Heart right ventricle (tissue), 16 donors: ENCODE measurements around the gene SORCS3. TPM values are rescaled to one million over a fixed set of nuclear protein-coding genes. Genes with fewer than 3 reads are reported as not detected.

Experiments
- ATAC-seq, 8 donors: fragments of 200-7000 bp; cut with Tn5 transposase; one replicate each; pipeline ENCODE4 v1.9.1; 2020; ENCODE audit warnings: mild to moderate bottlenecking in 8 of 8, moderate library complexity in 8 of 8, moderate number of reproducible peaks in 1 of 8
- DNase-seq, 2 donors: peaks; one replicate each; pipeline ENCODE4 v3.0.0-alpha.2; 2020
- H3K27ac ChIP-seq, 10 donors: fragments of 200-600 bp; sonication (generic) in 2 of 10; one replicate each; pipeline versions ENCODE4 v1.5.0 to v1.8.0; 2020 to 2022; ENCODE audit warnings: mild to moderate bottlenecking in 3 of 10
- H3K27me3 ChIP-seq, 7 donors: fragments of 200-600 bp; one replicate each; pipeline ENCODE4 v1.8.0; 2021 to 2022; ENCODE audit warnings: mild to moderate bottlenecking in 2 of 7
- H3K36me3 ChIP-seq, 9 donors: fragments of 200-600 bp; sonication (generic) in 1 of 9; one replicate each; pipeline versions ENCODE4 v1.5.0 to v1.8.0; 2020 to 2022; ENCODE audit warnings: mild to moderate bottlenecking in 2 of 9
- H3K4me1 ChIP-seq, 9 donors: fragments of 200-600 bp; sonication (generic) in 1 of 9; one replicate each; pipeline versions ENCODE4 v1.5.0 to v1.8.0; 2020 to 2022; ENCODE audit warnings: mild to moderate bottlenecking in 4 of 9
- H3K4me3 ChIP-seq, 10 donors: fragments of 200-600 bp; sonication (generic) in 2 of 10; one replicate each; pipeline versions ENCODE4 v1.5.0 to v1.8.0; 2020 to 2022; ENCODE audit warnings: mild to moderate bottlenecking in 7 of 10, moderate library complexity in 2 of 10
- H3K9me3 ChIP-seq, 11 donors: fragments of 200-600 bp in 10 of 11; sonication (generic) in 2 of 11; one replicate each; pipeline versions ENCODE4 v1.5.0 to v1.8.0; 2013 to 2022; ENCODE audit warnings: mild to moderate bottlenecking in 2 of 11, control low read depth in 1 of 11, moderate library complexity in 1 of 11
- WGBS, 2 donors: extraction: QIAGEN DNeasy Blood & Tissue Kit; methylation state at CpG; one replicate each; pipeline ENCODE4 v1.1.7; 2013; ENCODE audit warnings: inconsistent platforms in 1 of 2; 5-methylcytosine and 5-hydroxymethylcytosine counted together
- intact Hi-C, 10 donors: fragments of 100-400 bp; cut with DNase I; formaldehyde crosslinking; loops; one replicate each; pipeline versions ENCODE4 v1.11.1 to v1.14.2; 2022
- polyA plus RNA-seq, 2 donors: library from polyadenylated mRNA; stranded (reverse); fragments of 200-250 nt; gene quantifications; one replicate each; pipeline ENCODE4 v1.2.3, GENCODE V29; 2013
- total RNA-seq, 10 donors: library from RNA; stranded (reverse); fragmentation: NEBNext Ultra II Directional in 3 of 10; extraction: Animal tissue kit (Norgen Biotek cat#: 25700) in 3 of 10; gene quantifications; one replicate each; pipeline versions ENCODE4 v1.2.1 to v1.2.4, GENCODE V29; 2021 to 2023
- TF ChIP-seq, protein P1 (sequence below), 9 donors: fragments of 200-600 bp; sonication (generic) in 2 of 9; IDR thresholded peaks; one replicate each; pipeline versions ENCODE4 v1.5.0 to v1.8.0; 2021 to 2022; ENCODE audit warnings: antibody characterized with exemption in 9 of 9, mild to moderate bottlenecking in 5 of 9, moderate library complexity in 1 of 9
- donor health status: Arrhythmogenic right ventricular cardiomyopathy.
- donor health status: ischemic (EF 13 %, LVEDD 7.1; RV severe dilation, severe dysfunction).
- donor health status: healthy with polysubstance abuse.
- donor health status: DM: no; HTN: yes; CAD: no.
- donor health status: DM: no; HTN: no; CAD: no.
- donor health status: ischemic (EF 25% LVEDD 6.9; RV normal size, moderate dysfunction).
- donor health status: ischemic (EF 25% LVEDD 5.7; RV mildly dilated, moderate dysfunction).
- donor health status: healthy.
- donor health status: DM: yes; HTN: yes; CAD: no.
- donor health status: Ischemic cardiomyopathy.
- donor health status: ischemic (EF 35%, LVEDD 5.7; RV mildly dilated, moderate dysfunction).
- donor health status: nonischemic (EF 11% LVEDD 7.7; RV severe dilation, severe dysfunction).
- donor health status: DM: yes; HTN: yes; CAD: no.
- donor health status: PGD.
- donor health status: ischemic (EF 29% LVEDD 5.4; RV normal size, mild dysfunction).
- donor health status: nonischemic (EF 23%, LVEDD 6.1; RV moderate dilation, normal function).

SORCS3 gene
- total and polyA plus RNA-seq, 12 donors: 0.01 to 0.09 (median 0.05) TPM; not detected in 4

DNA sequence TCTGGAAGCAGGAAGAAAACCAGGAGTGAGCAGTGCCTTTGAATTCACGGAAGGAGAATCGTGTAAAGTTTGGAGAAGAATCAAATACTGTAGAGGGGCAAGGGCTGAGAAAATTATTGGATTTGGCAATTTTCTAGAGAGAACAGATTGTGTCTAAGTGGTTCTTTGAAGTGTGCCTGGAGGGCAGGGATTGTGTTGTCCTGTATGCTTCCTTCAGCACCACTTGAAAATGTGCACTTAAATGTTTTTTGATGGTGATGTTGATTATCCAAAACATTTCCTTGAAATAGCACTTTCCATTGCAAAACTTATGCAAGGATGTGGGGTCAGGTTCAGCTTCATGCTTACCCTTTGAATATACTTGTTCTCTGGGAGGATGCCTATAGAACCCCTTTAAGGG lies 360.2 kb downstream of the SORCS3 start:
- H3K27me3 ChIP-seq: peaks cover 0 to 3% (median 0%) of the 10 kb centered on the region in 7 donors
- no peak overlapping the region for H3K4me3 ChIP-seq
- no peaks in the 10 kb centered on the region for H3K4me1 ChIP-seq
- H3K27ac ChIP-seq: no peak overlapping the region
- ATAC-seq (no peak), DNase-seq (no peak)
- no peaks in the 10 kb centered on the region for H3K9me3 ChIP-seq
- H3K36me3 ChIP-seq: no peaks in the 10 kb centered on the region
- intact Hi-C loops: no loop called here
- TF ChIP-seq, protein P1, sequence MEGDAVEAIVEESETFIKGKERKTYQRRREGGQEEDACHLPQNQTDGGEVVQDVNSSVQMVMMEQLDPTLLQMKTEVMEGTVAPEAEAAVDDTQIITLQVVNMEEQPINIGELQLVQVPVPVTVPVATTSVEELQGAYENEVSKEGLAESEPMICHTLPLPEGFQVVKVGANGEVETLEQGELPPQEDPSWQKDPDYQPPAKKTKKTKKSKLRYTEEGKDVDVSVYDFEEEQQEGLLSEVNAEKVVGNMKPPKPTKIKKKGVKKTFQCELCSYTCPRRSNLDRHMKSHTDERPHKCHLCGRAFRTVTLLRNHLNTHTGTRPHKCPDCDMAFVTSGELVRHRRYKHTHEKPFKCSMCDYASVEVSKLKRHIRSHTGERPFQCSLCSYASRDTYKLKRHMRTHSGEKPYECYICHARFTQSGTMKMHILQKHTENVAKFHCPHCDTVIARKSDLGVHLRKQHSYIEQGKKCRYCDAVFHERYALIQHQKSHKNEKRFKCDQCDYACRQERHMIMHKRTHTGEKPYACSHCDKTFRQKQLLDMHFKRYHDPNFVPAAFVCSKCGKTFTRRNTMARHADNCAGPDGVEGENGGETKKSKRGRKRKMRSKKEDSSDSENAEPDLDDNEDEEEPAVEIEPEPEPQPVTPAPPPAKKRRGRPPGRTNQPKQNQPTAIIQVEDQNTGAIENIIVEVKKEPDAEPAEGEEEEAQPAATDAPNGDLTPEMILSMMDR (IDR thresholded peaks at IDR 0.05): no peak
- 83 to 90% methylated on average over 2 of the region's 2 CpGs for WGBS, 2 donors

DNA sequence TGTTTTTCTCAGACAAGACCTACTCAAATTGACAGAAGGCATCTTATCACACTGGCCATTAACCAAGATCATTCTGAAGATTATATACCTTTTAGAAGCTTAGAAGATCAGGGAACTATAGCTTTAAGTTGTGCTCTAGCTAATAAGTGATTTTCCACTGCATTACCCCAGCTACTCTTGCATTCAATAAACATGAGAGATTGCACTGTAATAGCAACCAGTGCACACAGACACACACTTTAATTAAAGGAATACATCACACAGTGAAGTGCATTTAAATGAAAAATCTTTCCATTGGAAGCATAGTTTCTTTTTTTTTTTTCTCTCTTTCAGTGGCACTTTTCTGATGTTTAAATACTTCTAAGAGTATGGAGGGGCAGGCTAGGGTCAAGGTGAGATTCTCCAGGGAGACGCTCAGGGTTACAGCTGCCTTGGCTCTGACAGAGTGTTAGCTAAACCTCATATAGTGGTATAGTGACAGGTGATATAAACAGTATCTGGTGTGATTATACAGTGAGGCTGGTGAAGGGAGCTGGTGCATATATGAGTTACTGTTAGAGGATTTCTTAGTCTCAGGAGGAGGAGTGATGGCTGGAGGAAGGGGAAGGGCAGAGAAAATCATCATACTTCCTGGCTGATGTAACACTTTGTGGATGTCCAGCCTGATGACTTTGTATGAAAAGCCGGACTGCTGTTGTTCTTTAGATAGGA lies 369.5 kb downstream of the SORCS3 start:
- H3K27me3 ChIP-seq: no peaks in the 10 kb centered on the region
- no peak overlapping the region for H3K27ac ChIP-seq
- H3K36me3 ChIP-seq: no peaks in the 10 kb centered on the region
- intact Hi-C loops: no loop called here
- WGBS, 2 donors: 50 to 66% methylated on average over 2 of the region's 2 CpGs
- DNase-seq (no peak), ATAC-seq (no peak)
- no peak overlapping the region for H3K4me3 ChIP-seq
- TF ChIP-seq, protein P1 (IDR thresholded peaks at IDR 0.05): no peak
- H3K9me3 ChIP-seq: peaks cover 0 to 4% (median 0%) of the 10 kb centered on the region in 11 donors
- no peaks in the 10 kb centered on the region for H3K4me1 ChIP-seq

DNA sequence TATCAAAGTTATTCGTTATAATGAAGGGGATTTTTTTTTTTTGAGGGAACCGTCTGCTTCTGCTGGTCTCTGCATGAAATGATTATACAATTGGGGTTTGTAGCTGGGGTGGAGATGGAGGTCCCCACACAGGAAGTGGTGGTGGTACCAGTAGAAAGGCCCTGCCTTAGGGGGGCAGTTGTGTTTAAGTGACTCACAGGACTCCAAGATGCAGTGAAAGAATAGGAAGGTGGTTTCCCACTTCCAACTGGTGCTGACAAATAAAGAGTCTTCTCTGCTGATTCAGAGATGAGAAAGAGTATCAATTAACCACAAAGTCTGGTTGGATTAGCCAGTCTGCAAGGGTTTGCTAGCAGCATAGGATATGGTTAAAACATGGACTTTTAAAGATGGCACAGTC lies 376.0 kb downstream of the SORCS3 start:
- Histone ChIP-seq H3K36me3 (no peaks in the 10 kb centered on the region), H3K9me3 (peaks cover 0 to 4% (median 0%) of the 10 kb centered on the region in 11 donors), H3K4me1 (no peaks in the 10 kb centered on the region), H3K27me3 (no peaks in the 10 kb centered on the region), H3K27ac (no peak overlapping the region), H3K4me3 (no peak overlapping the region)
- TF ChIP-seq, protein P1 (IDR thresholded peaks at IDR 0.05): no peak
- DNase-seq: no peak
- 71 to 86% methylated on average over 2 of the region's 2 CpGs for WGBS, 2 donors
- intact Hi-C loops: no loop called here
- ATAC-seq: no peak

DNA sequence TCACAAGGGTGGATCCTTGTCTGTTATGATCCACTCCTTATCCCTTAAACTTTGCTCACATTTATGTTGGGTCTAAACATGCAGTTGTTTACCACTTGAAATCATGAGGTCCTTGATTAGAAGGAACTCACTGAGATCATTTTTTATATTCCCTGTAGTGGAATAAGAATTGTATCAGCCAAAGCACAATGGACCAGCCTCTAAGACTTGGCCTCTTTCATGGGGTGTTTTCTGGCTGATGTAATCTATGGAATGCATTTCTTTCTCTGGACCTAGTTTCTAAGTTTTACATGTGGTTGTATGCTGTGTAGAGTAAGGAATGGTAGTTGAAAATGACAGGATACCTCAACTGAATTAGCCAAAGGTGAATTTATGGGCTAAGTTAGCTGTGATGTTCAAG lies 376.6 kb downstream of the SORCS3 start:
- Histone ChIP-seq H3K27ac (no peak overlapping the region), H3K27me3 (no peaks in the 10 kb centered on the region), H3K36me3 (no peaks in the 10 kb centered on the region), H3K9me3 (peaks cover 0 to 4% (median 0%) of the 10 kb centered on the region in 11 donors), H3K4me1 (no peaks in the 10 kb centered on the region), H3K4me3 (no peak overlapping the region)
- DNase-seq (no peak), ATAC-seq (no peak)
- intact Hi-C loops: no loop called here
- TF ChIP-seq, protein P1 (IDR thresholded peaks at IDR 0.05): no peak
